GM19238 (cell line): Measurements from ENCODE around the gene ENTREP1.

Experiments
- DNase-seq: peaks from one replicate; pipeline ENCODE4 v3.0.0; 2011; ENCODE audit warnings: low spot score; ENCODE audit not compliant: insufficient read length

ENTREP1 gene

GRCh38 chr9:69364510-69365150, 39.6 kb downstream of the ENTREP1 start:
- DNase-seq: no peak

- no peak for DNase-seq
Measured at GRCh38 chr9:69370430-69370829, 45.4 kb downstream of the ENTREP1 start.

- DNase-seq: no peak
Measured at GRCh38 chr9:69371001-69371400, 46.0 kb downstream of the ENTREP1 start.

DNA sequence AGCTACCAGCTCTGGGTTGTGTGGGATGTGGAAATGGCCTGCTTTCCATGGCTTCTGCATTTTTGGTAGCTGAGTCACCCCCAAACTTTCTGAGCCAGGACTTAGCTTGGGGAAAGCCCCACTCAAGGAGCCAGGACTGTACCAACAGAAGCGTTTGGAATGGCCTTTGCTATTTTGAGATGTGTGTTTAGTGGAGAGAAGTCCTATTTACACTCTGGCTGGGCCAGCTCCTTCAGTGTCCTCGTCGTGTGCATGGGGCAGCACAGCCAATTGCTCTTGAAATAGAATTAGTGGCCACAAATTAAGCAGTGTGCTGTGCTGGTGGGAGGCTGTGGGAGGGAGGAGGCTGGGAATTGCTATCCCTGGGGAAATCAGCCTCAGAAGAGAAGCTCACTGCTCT, 51.6 kb downstream of the ENTREP1 start:
- DNase-seq: no peak

- no peak for DNase-seq
Measured at GRCh38 chr9:69377291-69377690, 52.3 kb downstream of the ENTREP1 start.

DNA sequence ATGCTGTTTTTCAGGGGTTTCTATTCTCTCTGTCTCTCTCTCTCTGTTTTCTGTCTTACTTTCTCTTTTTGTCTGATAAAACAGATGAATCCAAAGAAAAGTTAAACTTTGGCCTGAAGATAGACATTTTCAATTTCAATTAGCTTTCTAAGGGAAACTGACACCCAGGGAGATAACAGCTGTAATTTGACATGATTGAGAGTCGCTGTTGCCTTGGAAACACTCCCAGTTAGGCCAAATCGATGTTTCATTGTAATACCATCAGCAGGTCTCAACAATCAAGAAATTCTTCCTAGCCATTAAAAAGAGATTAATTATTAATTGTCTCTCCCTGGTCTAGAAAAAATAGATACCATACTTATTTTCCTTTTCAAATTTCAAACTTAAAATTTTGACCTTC, 53.0 kb downstream of the ENTREP1 start:
- no peak for DNase-seq

DNA sequence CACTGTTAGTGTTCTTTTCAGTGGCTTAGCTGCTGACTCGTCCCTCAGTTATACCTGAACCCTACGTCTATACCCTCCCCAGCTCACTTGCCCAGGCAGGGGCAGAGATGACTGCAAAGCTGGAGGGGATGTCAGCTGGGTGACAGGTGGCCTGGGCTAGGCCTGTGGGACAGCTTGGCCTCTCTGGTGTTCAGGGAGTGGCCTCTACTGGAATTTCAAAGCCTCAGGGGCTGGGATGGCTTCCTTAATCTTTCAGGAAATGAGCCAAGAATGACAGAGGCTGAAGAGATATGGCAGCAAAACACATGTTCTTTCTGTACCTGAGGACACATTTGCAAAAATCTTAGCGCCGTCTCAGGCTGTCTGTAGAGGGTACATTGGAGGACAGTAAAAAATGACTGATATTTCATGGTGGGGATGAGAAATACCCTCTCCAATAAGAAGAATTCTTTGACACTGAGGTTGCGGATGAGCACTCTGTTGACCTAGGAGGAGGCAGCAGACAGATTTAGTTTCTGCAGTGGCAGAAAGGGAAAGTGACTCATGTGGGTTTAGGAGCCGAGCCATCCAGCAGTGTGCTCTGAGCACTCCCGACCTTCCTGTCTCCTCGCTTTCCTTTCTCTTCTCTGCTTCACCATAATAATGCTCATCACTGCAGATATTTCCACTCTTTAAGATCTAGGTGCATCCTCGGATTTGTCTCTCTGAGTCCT, 54.4 kb downstream of the ENTREP1 start:
- no peak for DNase-seq

DNA sequence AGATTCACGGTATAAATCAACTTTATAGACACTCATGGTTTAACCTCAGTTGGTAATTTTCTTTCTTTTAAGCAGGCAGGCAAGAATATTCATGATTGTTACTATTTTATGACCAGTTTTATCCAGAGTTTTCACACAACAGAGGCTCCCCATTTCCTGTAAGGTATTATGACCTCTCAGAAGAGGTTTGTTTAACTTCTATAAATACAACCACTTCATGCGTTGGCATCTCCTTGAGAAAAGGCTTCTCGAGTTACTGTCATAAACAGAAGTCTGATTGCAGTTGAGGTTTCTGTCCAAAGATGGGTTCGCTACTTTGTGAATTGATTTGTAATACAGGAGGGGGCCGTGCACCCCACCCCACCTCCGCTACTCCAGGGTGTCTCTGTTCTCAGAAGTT, 55.3 kb downstream of the ENTREP1 start:
- DNase-seq: no peak

DNA sequence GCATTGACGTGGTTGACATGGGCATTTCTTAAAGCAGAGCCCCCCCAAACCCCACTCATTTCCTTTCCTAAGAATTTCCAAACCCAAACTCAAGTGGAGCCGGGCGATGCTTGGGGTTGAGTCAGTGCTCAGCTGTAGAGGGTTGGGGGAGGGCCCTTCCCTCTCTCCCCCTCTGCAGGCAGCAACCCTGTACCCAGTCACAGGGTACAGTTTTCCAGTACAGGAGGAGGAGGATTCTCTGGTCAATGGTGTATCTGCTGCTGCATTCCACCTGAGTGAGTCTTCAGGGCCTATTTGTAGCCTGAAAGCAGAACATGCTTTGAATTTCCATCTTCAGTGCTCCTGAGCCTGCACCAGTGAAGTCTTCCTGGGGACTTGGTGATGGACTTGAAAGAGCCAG, 55.8 kb downstream of the ENTREP1 start:
- no peak for DNase-seq

DNA sequence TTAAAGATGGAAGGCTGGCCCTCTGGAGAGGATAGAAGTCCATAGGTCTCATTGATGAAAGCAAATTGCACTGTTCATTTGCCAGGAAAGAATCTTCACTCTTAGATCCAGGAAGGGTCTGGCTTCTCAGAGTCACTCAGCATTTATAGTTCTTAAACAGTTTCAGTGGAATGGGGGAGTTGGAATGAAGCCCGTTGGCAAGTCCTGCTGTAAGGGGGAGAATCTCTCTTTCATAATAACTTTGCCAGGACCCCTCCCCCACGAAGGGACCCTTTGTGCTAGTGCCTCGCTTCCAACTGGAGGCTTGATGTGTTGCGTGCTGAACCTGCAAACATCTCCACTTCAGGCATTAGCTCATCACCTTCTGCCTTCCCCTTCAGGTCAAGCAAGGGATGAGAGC, 57.1 kb downstream of the ENTREP1 start:
- no peak for DNase-seq

- no peak for DNase-seq
Measured at GRCh38 chr9:69385581-69386033, 60.6 kb downstream of the ENTREP1 start.

DNA sequence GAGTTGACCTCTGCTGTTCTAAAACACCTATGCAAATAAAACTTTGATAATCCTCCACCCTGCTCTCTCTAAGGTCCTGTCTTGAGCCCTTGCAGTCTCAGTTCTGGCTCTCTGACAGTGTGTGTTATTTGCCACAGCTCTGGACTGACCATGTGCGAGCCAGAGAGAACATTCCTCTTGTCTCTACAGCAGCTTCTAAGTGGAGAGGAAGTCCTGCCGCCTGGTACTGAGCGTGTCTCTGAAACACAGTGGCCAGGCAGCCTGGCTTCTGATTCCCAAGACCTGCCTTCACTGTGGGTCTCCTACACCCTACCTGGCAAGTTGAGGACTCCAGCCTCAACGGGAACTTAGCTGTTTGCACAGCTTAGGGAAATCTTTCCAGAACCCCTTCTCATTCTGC, 61.6 kb downstream of the ENTREP1 start:
- DNase-seq: no peak

DNA sequence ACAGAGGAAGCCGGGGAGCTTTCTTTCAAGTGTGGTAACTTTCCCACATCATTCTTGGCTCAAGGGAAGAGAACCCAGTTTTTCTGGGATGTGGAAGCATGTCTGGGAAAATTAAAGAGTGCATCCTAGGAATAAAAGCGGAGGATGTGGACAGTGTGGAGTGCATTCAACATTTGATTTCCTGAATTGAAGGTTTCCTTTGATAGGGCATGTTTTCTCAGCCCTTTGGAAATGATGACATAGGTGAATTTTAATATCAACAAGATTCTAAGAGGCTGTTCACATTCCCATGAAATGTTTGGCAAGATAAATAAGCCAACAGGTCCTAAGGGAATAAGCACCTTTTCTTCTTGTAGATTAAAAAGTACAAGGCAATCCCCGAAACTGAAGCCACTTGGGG, 63.6 kb downstream of the ENTREP1 start:
- DNase-seq: no peak

GRCh38 chr9:69389437-69389995, 64.5 kb downstream of the ENTREP1 start:
- no peak for DNase-seq

DNA sequence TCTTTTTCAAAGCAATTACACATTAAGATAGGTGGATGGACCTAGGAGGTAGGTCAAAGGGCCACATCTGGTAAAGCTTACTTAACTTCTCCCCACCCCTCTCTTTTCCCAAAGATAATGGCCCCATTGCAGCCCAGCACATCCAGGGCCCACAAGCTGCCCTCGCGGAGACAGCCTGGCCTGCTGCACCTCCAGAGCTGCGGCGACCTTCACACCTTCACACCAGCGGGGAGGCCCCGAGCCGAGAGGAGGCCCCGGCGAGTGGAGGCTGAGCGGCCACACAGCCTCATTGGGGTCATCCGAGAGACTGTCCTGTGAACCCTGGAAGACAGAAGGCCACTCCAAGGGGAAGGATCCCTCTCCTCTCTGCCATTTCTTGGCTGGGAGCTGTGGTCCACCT, 66.5 kb downstream of the ENTREP1 start:
- no peak for DNase-seq

DNA sequence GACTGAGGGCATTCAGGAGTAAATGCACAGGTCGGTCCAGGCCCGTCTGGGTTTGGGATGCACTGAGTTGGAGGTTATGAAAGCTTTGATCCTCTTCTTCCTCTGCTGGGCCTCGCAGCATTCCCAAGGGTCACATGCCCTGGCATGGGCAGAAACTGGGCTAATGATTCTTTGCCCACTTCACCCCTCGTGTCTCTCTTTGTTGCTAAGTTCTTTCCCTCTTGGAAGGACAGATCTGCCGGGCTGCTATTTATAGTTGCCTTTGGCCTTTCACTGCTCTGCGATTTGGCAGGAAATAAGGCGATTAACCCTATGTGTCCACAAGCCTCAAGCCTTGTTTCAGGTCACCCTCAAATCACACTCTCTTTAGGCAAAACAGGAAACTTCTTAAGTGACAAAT, 66.9 kb downstream of the ENTREP1 start:
- DNase-seq: no peak

GRCh38 chr9:69392826-69393225, 67.8 kb downstream of the ENTREP1 start:
- no peak for DNase-seq

DNA sequence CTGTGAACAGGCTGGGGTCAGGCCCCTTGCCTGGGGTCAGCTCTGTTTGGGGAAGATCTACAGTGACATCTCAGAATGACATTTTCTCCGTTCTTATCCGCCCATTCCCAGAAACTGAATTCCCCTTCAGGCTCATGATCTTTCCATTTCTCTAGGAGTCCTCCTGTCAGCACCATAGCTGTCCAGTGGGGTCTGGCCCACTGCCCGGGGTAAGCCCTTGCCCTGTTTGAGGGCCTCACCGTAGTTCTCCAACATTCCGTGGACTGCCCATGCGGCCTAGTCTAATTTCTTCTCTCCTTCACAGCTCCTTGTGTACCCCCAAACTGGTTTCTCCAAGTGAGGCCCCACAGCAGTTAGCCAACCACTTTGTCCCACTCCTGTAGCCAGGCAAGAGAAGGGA, 68.4 kb downstream of the ENTREP1 start:
- no peak for DNase-seq

- DNase-seq: no peak
Measured at GRCh38 chr9:69395718-69396117, 70.7 kb downstream of the ENTREP1 start.

DNA sequence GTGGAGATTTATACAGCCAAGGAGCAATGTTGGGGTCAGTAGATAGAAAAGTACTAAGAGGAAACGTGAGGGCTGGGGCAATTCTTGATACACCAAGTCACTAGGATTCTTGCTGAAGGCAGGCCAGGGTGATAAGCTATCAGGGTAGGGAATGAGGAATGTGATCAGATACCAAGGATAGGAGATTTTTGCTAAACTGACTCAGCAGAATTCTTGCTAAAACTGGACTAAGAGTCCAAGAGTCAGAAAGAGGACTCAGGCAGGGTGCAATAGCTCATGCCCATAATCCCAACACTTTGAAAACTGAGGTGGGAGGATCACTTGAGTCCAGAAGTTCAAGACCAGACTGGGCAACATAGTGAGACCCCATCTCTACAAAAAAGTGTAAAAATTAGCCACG, 71.7 kb downstream of the ENTREP1 start:
- DNase-seq: no peak

GRCh38 chr9:69397384-69398214, 72.6 kb downstream of the ENTREP1 start:
- no peak for DNase-seq

GRCh38 chr9:69400470-69400869, 75.5 kb downstream of the ENTREP1 start:
- no peak for DNase-seq
